Peyer's patch (tissue), 4 donors: ENCODE results near the gene CERS4.

Experiments used
- POLR2A ChIP-seq, 2 donors: fragments of 450-650 bp; IDR thresholded peaks; one replicate each; pipeline ENCODE4 v1.5.1; 2017; ENCODE audit warnings: antibody characterized with exemption in 2 of 2, mild to moderate bottlenecking in 2 of 2, moderate library complexity in 2 of 2
- TF ChIP-seq, protein P1 (sequence below), 6 experiments: fragments of 450-650 bp in 4 of 6; fragments of 200-600 bp in 2 of 6; sonication (generic) in 1 of 6; IDR thresholded peaks; one replicate each; pipeline ENCODE4 v1.5.1; 2017 to 2019; ENCODE audit warnings: antibody characterized with exemption in 6 of 6, mild to moderate bottlenecking in 3 of 6, moderate library complexity in 1 of 6

DNA sequence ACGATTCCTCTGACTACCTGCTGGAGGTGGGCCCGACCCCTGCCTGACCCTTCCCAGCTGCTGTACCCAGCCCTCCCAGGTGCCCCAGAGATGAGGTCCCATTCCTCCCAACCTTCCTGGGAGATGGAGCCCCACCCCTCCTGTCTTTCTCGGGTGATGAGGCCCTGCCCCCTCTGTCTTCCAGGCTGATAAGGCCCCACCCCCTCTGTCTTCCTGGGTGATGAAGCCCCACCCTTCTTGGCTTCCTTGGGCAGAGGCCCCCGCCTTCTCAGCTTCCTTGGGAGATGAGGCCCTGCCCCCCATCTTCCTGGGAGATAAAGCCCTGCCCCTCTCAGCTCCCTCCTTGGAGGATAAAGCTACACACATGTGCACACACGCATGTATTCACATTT is 47.9 kb downstream of the CERS4 start:
- TF ChIP-seq, protein P1, sequence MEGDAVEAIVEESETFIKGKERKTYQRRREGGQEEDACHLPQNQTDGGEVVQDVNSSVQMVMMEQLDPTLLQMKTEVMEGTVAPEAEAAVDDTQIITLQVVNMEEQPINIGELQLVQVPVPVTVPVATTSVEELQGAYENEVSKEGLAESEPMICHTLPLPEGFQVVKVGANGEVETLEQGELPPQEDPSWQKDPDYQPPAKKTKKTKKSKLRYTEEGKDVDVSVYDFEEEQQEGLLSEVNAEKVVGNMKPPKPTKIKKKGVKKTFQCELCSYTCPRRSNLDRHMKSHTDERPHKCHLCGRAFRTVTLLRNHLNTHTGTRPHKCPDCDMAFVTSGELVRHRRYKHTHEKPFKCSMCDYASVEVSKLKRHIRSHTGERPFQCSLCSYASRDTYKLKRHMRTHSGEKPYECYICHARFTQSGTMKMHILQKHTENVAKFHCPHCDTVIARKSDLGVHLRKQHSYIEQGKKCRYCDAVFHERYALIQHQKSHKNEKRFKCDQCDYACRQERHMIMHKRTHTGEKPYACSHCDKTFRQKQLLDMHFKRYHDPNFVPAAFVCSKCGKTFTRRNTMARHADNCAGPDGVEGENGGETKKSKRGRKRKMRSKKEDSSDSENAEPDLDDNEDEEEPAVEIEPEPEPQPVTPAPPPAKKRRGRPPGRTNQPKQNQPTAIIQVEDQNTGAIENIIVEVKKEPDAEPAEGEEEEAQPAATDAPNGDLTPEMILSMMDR (IDR thresholded peaks at IDR 0.05): no peak
- no peak for TF ChIP-seq POLR2A (IDR thresholded peaks at IDR 0.05)
